Measurements from ENCODE around the gene MYT1.

Gene MYT1

GRCh38 chr20:64154590-64155257, 9.5 kb upstream of the MYT1 start:
- no peaks in the 10 kb centered on the region for H3K9me3 ChIP-seq (ENCODE audit: control insufficient read depth in 1 of 2, low read length in 2 of 2)

GRCh38 chr20:64155258-64156135, 8.8 kb upstream of the MYT1 start:
- no peak overlapping the region for H3K27ac ChIP-seq (ENCODE audit: low read depth, low read length)
- H3K4me3 ChIP-seq (ENCODE audit: low read depth in 1 of 2, low read length in 2 of 2), result no peak overlapping the region
- H3K27me3 ChIP-seq (ENCODE audit: control insufficient read depth in 1 of 2, insufficient read depth in 2 of 2, low read length in 2 of 2), result peaks cover 11 to 16% of the 10 kb centered on the region in 2 donors
- no peaks in the 10 kb centered on the region for H3K4me1 ChIP-seq (ENCODE audit: control insufficient read depth in 1 of 2, insufficient read depth in 2 of 2, low read length in 2 of 2)
- H3K9me3 ChIP-seq (ENCODE audit: control insufficient read depth in 1 of 2, low read length in 2 of 2), result no peaks in the 10 kb centered on the region
- no peak overlapping the region for H3K9ac ChIP-seq (ENCODE audit: low read depth in 1 of 2, low read length in 2 of 2)
- H3K36me3 ChIP-seq (ENCODE audit: control insufficient read depth in 1 of 2, insufficient read depth in 2 of 2, low read length in 2 of 2), result no peaks in the 10 kb centered on the region

More at GRCh38 chr20:64154590-64155257, 9.5 kb upstream of the MYT1 start:
- peaks cover 7 to 8% of the 10 kb centered on the region in 2 donors for H3K27me3 ChIP-seq (ENCODE audit: control insufficient read depth in 1 of 2, insufficient read depth in 2 of 2, low read length in 2 of 2)
- no peak overlapping the region for H3K4me3 ChIP-seq (ENCODE audit: low read depth in 1 of 2, low read length in 2 of 2)
- H3K36me3 ChIP-seq (ENCODE audit: control insufficient read depth in 1 of 2, insufficient read depth in 2 of 2, low read length in 2 of 2), result no peaks in the 10 kb centered on the region
- H3K9ac ChIP-seq (ENCODE audit: low read depth in 1 of 2, low read length in 2 of 2), result no peak overlapping the region
- no peak overlapping the region for H3K27ac ChIP-seq (ENCODE audit: low read depth, low read length)
- H3K4me1 ChIP-seq (ENCODE audit: control insufficient read depth in 1 of 2, insufficient read depth in 2 of 2, low read length in 2 of 2), result no peaks in the 10 kb centered on the region

- peaks cover 17 to 22% of the 10 kb centered on the region in 2 donors for H3K27me3 ChIP-seq (ENCODE audit: control insufficient read depth in 1 of 2, insufficient read depth in 2 of 2, low read length in 2 of 2)
- no peak overlapping the region for H3K9ac ChIP-seq (ENCODE audit: low read depth in 1 of 2, low read length in 2 of 2)
- no peaks in the 10 kb centered on the region for H3K4me1 ChIP-seq (ENCODE audit: control insufficient read depth in 1 of 2, insufficient read depth in 2 of 2, low read length in 2 of 2)
- no peaks in the 10 kb centered on the region for H3K36me3 ChIP-seq (ENCODE audit: control insufficient read depth in 1 of 2, insufficient read depth in 2 of 2, low read length in 2 of 2)
- H3K9me3 ChIP-seq (ENCODE audit: control insufficient read depth in 1 of 2, low read length in 2 of 2), result no peaks in the 10 kb centered on the region
- H3K4me3 ChIP-seq (ENCODE audit: low read depth in 1 of 2, low read length in 2 of 2), result no peak overlapping the region
- no peak overlapping the region for H3K27ac ChIP-seq (ENCODE audit: low read depth, low read length)
These were observed 7.9 kb upstream of the MYT1 start for GRCh38 chr20:64156136-64156885.

GRCh38 chr20:64156886-64157875, 7.1 kb upstream of the MYT1 start:
- Histone ChIP-seq H3K9ac (ENCODE audit: low read depth in 1 of 2, low read length in 2 of 2) (no peak overlapping the region), H3K9me3 (ENCODE audit: control insufficient read depth in 1 of 2, low read length in 2 of 2) (no peaks in the 10 kb centered on the region), H3K27ac (ENCODE audit: low read depth, low read length) (no peak overlapping the region), H3K36me3 (ENCODE audit: control insufficient read depth in 1 of 2, insufficient read depth in 2 of 2, low read length in 2 of 2) (no peaks in the 10 kb centered on the region), H3K4me3 (ENCODE audit: low read depth in 1 of 2, low read length in 2 of 2) (no peak overlapping the region), H3K4me1 (ENCODE audit: control insufficient read depth in 1 of 2, insufficient read depth in 2 of 2, low read length in 2 of 2) (no peaks in the 10 kb centered on the region), H3K27me3 (ENCODE audit: control insufficient read depth in 1 of 2, insufficient read depth in 2 of 2, low read length in 2 of 2) (peaks cover 22% of the 10 kb centered on the region in 2 donors)

- H3K27me3 ChIP-seq (ENCODE audit: control insufficient read depth in 1 of 2, insufficient read depth in 2 of 2, low read length in 2 of 2), result peaks cover 27 to 29% of the 10 kb centered on the region in 2 donors
These were observed 6.4 kb upstream of the MYT1 start for GRCh38 chr20:64157878-64158277.

GRCh38 chr20:64158346-64159285, 5.6 kb upstream of the MYT1 start:
- peaks cover 33 to 37% of the 10 kb centered on the region in 2 donors for H3K27me3 ChIP-seq (ENCODE audit: control insufficient read depth in 1 of 2, insufficient read depth in 2 of 2, low read length in 2 of 2)
- H3K27ac ChIP-seq (ENCODE audit: low read depth, low read length), result no peak overlapping the region
- H3K36me3 ChIP-seq (ENCODE audit: control insufficient read depth in 1 of 2, insufficient read depth in 2 of 2, low read length in 2 of 2), result no peaks in the 10 kb centered on the region
- no peaks in the 10 kb centered on the region for H3K4me1 ChIP-seq (ENCODE audit: control insufficient read depth in 1 of 2, insufficient read depth in 2 of 2, low read length in 2 of 2)
- no peak overlapping the region for H3K4me3 ChIP-seq (ENCODE audit: low read depth in 1 of 2, low read length in 2 of 2)
- H3K9ac ChIP-seq (ENCODE audit: low read depth in 1 of 2, low read length in 2 of 2), result no peak overlapping the region
- no peaks in the 10 kb centered on the region for H3K9me3 ChIP-seq (ENCODE audit: control insufficient read depth in 1 of 2, low read length in 2 of 2)

More at GRCh38 chr20:64157878-64158277, 6.4 kb upstream of the MYT1 start:
- Histone ChIP-seq H3K36me3 (ENCODE audit: control insufficient read depth in 1 of 2, insufficient read depth in 2 of 2, low read length in 2 of 2) (no peaks in the 10 kb centered on the region), H3K9me3 (ENCODE audit: control insufficient read depth in 1 of 2, low read length in 2 of 2) (no peaks in the 10 kb centered on the region), H3K4me1 (ENCODE audit: control insufficient read depth in 1 of 2, insufficient read depth in 2 of 2, low read length in 2 of 2) (no peaks in the 10 kb centered on the region), H3K9ac (ENCODE audit: low read depth in 1 of 2, low read length in 2 of 2) (no peak overlapping the region), H3K27ac (ENCODE audit: low read depth, low read length) (no peak overlapping the region), H3K4me3 (ENCODE audit: low read depth in 1 of 2, low read length in 2 of 2) (no peak overlapping the region)

- H3K4me1 ChIP-seq (ENCODE audit: control insufficient read depth in 1 of 2, insufficient read depth in 2 of 2, low read length in 2 of 2), result no peaks in the 10 kb centered on the region
- no peak overlapping the region for H3K4me3 ChIP-seq (ENCODE audit: low read depth in 1 of 2, low read length in 2 of 2)
- H3K27ac ChIP-seq (ENCODE audit: low read depth, low read length), result no peak overlapping the region
- no peaks in the 10 kb centered on the region for H3K36me3 ChIP-seq (ENCODE audit: control insufficient read depth in 1 of 2, insufficient read depth in 2 of 2, low read length in 2 of 2)
- H3K9me3 ChIP-seq (ENCODE audit: control insufficient read depth in 1 of 2, low read length in 2 of 2), result no peaks in the 10 kb centered on the region
- peaks cover 37 to 39% of the 10 kb centered on the region in 2 donors for H3K27me3 ChIP-seq (ENCODE audit: control insufficient read depth in 1 of 2, insufficient read depth in 2 of 2, low read length in 2 of 2)
- H3K9ac ChIP-seq (ENCODE audit: low read depth in 1 of 2, low read length in 2 of 2), result no peak overlapping the region
These were observed 5.0 kb upstream of the MYT1 start for GRCh38 chr20:64159286-64159680.

- Histone ChIP-seq H3K27ac (ENCODE audit: low read depth, low read length) (no peak overlapping the region), H3K9me3 (ENCODE audit: control insufficient read depth in 1 of 2, low read length in 2 of 2) (no peaks in the 10 kb centered on the region), H3K4me3 (ENCODE audit: low read depth in 1 of 2, low read length in 2 of 2) (no peak overlapping the region), H3K27me3 (ENCODE audit: control insufficient read depth in 1 of 2, insufficient read depth in 2 of 2, low read length in 2 of 2) (peaks cover 37 to 39% of the 10 kb centered on the region in 2 donors), H3K4me1 (ENCODE audit: control insufficient read depth in 1 of 2, insufficient read depth in 2 of 2, low read length in 2 of 2) (no peaks in the 10 kb centered on the region), H3K36me3 (ENCODE audit: control insufficient read depth in 1 of 2, insufficient read depth in 2 of 2, low read length in 2 of 2) (no peaks in the 10 kb centered on the region), H3K9ac (ENCODE audit: low read depth in 1 of 2, low read length in 2 of 2) (no peak overlapping the region)
These were observed 4.5 kb upstream of the MYT1 start for GRCh38 chr20:64159711-64160110.
